Left hindlimb (tissue), 1 donor: ENCODE measurements around the gene FGF1.

Experiments
- DNase-seq: peaks from one replicate; pipeline ENCODE4 v3.0.0-alpha.2; 2018

The FGF1 gene

DNA sequence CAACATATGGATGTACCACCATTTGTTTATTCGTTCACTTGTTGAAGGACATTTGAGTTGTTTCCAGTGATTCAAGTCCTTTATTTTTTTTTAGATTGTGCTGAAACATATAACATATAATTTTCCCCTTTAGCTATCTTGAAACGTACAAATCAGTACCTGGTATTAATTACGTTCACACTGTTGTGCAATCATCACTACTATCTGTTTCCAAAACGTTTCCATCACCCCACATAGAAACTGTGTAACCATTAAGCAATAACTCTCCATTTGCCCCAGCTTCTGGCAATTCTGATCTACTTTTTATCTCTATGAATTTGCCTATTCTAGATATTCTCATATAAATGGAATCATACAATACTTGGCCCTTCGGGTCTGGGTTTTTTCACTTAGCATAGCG lies 116.0 kb downstream of the FGF1 start:
- no peak for DNase-seq

DNA sequence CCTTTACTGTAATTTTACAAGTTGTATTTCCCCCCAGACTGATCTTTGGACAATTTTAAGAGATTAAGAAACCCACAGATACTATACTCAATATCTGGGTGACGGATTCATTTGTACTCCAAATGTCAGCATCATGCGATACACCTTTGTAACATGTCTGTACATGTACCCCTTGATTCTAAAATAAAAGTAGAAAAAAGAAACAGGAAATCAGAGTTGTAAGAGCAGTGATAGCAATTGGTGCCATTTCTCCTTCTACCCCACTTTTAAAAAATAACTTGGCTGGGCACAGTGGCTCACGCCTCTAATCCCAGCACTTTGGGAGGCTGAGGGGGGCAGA lies 116.9 kb downstream of the FGF1 start:
- DNase-seq: no peak

DNA sequence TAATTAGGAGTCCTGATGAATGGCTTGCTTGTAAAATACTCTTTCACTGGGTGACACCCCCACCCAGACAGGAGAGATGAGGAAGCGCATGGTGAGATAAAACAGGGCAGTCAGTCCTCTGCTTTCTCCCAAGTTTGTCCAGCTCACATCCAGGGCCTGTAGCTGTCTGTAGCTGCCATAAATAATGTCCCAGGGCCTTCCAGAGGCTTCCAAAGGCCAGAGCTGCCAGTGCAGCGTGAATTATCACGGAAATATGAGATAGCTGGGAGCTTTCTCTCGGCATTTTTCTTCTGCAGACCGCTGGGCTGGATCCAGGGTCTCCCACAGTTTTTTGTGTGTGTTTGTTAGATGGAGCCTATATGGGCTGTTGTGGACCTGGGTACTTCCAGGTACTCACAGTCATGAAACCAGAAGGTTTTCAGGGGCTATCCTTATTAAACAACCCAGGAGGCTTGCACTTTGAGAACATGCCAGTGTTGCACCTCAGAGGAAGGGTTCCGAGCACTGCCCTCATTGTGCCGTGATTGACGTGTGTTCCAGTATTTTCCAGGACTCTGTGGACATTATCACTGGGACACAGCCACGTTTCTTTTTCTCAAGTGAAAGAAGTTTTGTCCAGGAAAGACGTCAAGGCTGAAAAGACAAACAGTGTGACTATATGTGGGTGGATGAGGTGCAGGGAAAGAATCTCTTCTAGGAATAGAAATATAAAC lies 117.5 kb downstream of the FGF1 start:
- DNase-seq: no peak

DNA sequence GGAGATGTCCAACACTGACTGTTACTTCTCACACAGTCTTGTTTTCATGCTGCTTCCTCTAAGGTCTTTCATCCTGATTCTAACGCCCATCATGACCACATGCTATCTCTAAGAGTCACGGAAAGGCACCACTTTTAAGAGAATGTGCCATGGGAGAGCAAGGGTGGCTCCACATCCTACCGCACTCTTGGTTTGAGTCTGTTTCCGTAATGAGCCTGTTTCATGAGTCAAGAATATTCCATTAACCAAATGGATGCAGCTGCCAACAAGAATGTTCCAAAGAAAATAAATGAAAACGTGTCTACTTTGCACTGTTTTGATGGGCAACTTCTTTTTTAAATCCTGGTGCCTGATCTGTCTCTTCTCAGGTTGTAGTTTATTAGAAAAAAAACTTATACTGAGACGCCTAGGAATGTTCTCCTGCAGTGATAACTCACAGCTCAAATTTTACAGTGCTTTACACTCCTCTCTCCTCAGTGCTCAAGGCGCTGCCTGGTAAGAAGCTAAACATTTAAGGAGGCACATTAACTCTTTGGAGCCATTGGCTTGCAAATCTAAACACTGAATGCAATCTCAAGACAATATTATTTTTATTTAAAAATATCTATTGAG lies 124.3 kb downstream of the FGF1 start:
- DNase-seq: no peak

DNA sequence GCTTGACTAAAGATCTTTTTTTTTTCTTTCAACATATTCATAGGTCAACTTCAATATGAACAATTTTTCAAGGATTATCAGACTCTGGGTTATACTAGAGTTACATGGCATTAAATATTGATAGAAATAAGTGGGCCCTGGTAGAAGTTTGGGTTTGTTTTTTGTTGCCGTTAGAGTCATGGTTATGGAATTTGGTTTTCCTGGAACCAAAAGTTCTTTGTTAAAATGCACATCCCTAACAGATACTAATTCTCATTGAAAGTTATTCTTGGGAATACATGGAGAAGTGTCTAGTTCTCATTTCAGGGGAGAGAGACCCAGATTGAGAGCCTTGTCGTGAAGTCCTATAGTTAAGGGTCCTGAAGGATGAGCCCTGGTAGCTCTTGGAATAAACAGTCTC lies 124.9 kb downstream of the FGF1 start:
- no peak for DNase-seq

DNA sequence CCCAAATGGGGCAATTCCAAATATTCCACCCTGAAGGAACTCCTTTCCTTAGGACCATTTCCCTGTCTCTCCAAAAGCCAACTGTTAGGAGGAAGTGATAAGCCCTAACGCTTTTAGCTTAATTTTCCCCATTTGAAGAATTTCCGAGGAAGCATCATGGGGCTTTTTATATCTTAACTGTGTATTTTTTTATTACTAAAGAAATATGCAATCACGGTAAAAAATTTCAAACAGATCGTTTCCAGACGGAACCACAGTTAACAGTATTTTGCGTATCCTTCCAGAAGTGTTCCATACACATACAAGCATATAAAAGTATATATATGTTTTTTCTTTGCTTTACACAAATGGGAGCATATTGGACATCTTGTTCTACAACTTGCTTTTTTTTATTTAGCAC lies 133.8 kb downstream of the FGF1 start:
- DNase-seq: no peak

DNA sequence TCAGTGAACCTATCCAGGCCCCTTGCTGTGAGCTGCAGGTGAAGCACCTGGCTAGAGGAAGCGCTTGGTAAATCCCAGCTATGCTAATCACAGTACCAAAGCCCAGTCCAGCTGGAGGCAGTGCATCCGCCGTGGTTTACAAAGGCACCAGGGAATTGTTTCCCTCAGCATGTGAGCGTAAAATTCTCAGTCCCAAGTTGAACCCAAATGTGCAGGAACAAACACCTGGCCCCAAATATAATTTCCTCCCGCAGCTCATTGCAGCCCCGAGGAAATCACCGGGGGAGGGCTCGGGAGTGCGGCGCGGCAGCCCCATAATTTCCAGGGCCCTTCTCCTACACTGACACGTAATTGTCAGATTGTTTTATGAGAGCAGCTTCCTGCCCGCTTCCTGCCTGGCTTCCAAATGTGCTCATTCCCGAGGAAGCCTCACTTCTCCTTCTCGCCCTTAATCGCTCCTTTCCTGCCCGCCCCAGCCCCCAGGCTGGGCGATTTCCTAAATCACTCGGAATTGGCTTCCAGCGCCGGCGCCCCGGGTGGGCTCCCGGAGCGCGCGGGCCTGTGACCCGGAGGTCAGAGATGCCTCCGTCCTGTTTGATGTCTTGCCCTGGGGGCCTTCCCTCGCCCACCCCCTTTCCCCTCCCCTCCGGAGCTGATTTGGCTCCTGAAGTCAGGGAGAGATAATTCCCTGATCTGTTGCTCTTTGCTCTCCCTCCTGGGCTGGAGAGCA lies 134.4 kb downstream of the FGF1 start:
- peak; percentile 63 for DNase-seq

DNA sequence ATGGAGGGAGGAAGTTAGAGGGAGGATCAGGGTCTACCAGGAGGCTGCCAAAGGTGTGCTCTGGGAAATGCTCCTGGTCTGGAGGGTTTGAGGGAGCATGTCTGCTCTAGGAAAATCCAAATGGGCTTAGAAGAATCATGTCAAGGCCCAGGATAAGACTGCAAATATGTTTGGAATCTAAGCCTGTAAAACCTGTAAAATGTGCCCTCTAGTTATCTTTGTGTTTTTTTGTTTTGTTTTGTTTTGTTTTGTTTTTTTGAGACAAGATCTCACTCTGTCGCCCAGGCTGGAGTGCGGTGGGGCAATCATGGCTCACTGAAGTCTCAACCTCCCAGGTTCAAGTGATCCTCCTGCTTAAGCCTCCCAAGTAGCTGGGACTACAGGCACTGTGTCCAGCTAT lies 135.4 kb downstream of the FGF1 start:
- no peak for DNase-seq

DNA sequence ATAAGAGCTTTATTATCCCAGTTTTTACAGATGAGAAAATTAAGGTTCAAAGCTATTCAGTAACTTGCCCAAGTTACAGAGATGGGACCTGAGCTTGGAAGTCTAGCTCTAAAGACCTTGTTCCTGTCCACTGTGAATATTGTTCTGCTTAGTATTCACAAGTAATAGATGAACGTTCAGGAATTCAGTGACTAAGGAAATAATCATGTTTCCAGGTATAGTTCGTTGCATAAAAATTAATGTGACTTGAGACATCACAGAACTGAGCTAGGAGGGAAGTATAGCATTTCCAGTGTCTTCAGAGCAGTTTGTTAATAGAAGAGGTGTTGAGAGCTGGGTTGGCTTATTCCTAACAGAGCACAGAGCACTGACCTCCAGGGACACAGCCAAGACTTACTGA lies 136.1 kb downstream of the FGF1 start:
- no peak for DNase-seq

DNA sequence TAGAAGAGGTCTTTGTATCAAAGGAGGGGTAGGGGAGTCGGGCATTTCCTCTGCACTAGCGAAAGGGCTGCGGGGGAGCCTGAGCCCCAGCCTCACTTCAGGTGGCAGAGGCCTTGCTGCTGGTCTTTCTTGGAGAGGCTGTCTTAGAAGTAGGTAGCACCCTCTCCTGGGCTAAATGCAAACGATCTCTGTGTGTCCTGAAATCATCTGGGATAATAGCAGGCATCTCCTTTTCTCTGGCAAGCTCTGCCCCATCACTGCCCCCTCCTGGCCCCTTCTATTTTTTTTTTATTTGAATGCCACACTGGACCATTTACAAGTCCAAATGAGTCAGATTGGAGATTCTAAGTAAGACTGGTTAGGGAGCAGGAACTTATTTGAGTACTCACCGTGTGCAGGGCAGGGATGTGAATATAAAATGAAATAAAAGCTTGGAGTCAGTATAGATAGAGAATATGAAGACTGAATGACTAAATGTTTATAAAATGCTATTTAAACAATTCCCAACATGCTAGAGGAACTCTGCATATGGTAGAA lies 137.1 kb downstream of the FGF1 start:
- peak; percentile 82 for DNase-seq

DNA sequence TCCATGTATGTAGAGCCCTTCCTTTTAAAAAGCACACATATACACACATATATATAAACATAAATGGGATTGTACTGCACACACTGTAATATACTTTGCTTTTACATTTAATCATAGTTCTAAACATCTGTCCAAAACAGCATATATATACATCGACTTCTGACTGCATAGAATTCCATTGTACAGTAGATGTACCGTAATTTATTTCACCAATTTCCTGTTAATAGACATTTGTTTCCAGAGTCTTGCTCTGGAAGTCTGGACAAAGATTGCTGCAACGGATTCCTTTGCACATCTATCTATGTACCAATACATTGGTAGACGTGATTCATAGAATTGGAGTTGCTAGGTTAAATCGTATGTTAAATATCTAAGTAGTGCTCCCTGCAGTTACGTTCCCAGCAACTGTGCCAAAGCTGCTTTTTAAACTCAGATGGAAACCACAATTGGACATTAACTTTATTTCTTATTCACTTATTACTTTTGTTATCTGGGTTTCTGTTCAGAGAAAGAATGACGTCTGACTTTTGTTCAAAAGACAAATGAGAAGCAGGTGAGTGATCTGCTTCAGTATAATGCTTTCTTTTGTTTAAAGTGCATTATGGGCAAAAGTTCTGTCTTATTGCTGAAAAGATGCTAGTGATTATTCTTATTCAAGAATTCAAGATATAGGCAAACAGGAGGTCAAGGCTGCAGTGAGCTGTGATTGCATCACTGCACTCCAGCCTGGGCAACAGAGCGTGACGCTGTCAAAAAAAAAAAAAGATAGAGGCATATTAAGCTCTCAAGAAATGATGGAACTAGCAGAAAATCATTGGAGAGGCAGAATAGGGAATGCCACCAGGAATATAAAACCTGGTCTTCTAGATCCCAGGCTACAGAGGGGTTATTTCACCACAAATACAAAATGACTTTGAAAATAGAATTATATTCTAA lies 138.2 kb downstream of the FGF1 start:
- DNase-seq: no peak

DNA sequence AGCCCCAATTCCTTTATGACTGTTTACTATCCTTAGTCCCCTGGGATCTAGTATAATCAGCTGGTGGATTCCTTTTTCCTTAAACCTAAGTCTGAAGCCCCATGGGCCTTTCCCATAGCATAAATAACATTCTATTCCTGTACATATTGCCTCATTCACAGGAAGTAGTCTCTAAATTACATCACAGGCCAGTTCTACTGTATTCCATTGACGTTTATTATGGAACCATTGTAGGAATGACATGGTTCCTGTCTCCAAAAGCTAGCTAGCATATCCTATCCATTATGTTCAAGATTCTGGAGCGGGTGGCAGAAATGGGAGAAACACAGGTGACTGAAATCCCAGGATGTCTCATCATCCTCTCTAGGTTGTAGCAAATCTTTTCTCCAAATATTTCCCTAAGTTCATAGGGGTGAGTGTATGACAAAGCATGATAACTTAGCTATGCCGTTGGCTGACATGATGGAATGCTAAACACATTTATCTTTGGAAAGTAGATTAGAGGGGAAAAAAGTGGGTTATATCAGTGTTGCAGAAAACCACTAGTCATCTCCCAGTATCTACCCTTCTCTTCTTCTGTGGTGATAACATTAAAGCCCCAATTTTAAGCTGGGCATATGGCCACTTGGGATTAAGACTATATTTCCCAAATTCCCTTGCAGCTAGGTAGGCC lies 140.1 kb downstream of the FGF1 start:
- no peak for DNase-seq

DNA sequence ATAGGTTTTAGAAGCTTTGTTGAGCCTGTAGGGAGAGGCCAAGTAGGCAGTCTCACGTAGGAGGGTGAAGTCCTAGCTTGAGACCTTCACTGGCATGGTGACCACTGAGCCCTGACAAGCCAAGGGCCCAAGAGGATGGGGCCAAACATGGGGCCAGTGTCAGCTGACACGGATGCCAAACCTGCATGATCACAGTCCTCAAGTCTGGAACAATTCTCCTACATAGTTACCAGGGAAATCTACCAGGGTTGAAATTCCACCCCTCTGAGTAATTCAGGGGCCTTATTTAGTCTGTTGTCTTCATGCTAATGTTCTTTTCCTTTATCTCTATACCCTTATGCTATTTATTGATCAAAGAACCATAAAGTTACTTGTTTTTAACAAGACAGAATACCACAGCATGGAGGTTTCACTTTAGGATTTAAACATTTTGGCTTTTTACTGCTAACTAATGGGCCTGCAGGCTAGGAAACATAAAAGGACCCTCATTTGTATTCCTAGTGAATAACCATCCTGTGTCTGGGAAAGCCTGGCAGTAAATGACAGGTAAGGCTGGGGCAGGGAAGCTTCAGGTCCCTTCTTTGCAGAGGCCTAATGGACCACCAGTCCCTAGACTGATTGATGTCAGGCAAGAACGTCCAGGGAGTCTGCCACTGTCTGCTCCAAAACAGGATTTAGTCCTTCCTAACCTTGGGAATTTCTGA lies 140.8 kb downstream of the FGF1 start:
- no peak for DNase-seq

DNA sequence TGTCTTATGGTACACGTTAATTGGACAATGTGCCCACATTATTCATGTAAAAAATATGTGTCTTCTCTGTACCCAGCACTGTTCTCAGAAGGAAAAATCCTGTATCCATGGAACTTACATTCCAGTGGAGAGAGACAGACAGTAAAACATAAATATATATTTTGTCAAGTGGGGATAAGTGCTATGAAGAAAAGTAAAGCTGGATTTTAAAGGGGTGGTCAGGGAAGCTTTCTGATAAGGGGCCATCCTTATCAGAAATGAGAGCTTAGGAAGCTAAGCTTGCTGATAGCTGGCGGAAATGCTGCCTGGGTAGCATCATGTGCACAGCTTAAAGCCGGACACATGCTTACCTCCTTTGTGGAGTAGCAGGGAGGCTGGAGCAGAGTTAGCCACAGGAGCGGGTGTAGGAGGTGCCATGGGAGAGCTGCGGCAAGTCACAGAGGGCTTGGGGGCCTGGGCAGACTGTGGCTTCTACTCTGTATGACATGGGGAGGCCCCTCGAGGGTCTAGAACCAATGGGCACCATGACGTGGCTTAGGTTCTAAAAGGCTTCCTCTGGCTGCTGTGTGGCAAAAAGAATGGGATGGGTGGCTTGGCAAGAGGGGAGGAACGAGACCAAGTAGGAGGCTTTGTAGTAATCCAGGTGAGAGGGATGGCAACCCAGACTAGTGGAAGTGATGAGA lies 141.7 kb downstream of the FGF1 start:
- no peak for DNase-seq

DNA sequence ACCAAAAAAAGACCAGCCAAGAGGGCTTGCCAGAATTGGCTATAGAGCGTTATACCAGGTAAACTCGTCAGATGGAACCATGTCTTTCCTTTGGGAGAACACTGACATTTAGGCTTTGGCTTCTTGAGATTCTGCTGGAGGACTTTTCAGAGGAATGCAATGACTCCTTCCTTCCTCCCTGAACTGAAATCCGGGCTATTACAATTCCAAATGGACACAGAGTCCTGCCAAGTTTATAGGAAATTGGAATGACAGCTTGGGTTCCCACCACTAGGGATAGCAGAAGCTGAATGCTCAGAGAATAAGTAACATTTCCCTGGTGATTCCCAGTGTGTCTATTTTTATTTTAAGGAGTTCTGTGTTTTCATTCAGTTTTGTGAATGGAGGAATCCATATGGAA lies 143.0 kb downstream of the FGF1 start:
- peak; percentile 40 for DNase-seq
